Lower leg skin (tissue), 3 donors: ENCODE measurements around the gene KMT2E.

ENCODE experiments used
- POLR2A ChIP-seq, 2 donors: fragments of 450-650 bp; IDR thresholded peaks; one replicate each; pipeline ENCODE4 v1.6.1; 2016 to 2017; ENCODE audit warnings: antibody characterized with exemption in 2 of 2, mild to moderate bottlenecking in 1 of 2, moderate library complexity in 1 of 2
- TF ChIP-seq, protein P1 (sequence below), 3 donors: fragments of 450-650 bp; IDR thresholded peaks; one replicate each; pipeline ENCODE4 v1.5.1; 2016; ENCODE audit warnings: antibody characterized with exemption in 3 of 3, mild to moderate bottlenecking in 3 of 3, moderate library complexity in 2 of 3

- TF ChIP-seq, protein P1, sequence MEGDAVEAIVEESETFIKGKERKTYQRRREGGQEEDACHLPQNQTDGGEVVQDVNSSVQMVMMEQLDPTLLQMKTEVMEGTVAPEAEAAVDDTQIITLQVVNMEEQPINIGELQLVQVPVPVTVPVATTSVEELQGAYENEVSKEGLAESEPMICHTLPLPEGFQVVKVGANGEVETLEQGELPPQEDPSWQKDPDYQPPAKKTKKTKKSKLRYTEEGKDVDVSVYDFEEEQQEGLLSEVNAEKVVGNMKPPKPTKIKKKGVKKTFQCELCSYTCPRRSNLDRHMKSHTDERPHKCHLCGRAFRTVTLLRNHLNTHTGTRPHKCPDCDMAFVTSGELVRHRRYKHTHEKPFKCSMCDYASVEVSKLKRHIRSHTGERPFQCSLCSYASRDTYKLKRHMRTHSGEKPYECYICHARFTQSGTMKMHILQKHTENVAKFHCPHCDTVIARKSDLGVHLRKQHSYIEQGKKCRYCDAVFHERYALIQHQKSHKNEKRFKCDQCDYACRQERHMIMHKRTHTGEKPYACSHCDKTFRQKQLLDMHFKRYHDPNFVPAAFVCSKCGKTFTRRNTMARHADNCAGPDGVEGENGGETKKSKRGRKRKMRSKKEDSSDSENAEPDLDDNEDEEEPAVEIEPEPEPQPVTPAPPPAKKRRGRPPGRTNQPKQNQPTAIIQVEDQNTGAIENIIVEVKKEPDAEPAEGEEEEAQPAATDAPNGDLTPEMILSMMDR (IDR thresholded peaks at IDR 0.05), result no peak
- TF ChIP-seq POLR2A (IDR thresholded peaks at IDR 0.05), result no peak
Observed at GRCh38 chr7:105055621-105056020, 41.6 kb downstream of the KMT2E start.
